ENCODE results near the gene TUBB2B.
A peak's percentile ranks its signal among the peaks of the same experiment; 100 is the strongest.

Gene TUBB2B

GRCh38 chr6:3227363-3228045 lies at the start of gene TUBB2B:
TSS of gene TUBB2B (minus strand) at chr6:3227653. CDS start at chr6:3227543, 110 bp downstream.
- peaks cover 70% of the 10 kb centered on the region for H3K27me3 Mint-ChIP-seq
- no peak for ATAC-seq

DNA sequence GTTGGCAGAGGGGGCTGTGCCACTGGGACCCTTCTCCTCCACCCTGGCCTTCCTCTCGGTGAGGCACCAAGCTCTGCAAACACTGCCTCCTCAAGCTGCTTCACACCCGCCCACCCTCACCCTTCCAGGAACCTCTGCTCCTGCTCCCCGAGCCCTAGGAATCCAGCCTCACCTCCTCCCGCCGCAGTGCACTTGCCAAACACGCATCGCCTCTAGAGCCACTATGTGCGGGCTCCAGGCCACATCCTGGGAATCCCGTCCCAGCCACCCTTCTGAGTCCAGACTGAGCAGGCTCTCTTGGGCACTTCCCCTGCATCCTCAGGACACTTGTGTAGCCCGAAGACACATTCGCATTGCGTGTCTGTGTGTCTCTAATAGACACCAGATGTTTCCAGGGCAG lies 49.8 kb upstream of the TUBB2B start:
- no peak for DNase-seq
- H3K36me3 Mint-ChIP-seq (ENCODE audit: low read depth) = peaks cover 5% of the 10 kb centered on the region
- no peaks in the 10 kb centered on the region for H3K27me3 Mint-ChIP-seq
- no peaks in the 10 kb centered on the region for H3K9me3 Mint-ChIP-seq
- no peak overlapping the region for H3K27ac Mint-ChIP-seq
- H3K4me1 Mint-ChIP-seq = no peaks in the 10 kb centered on the region
- ATAC-seq = no peak
- no peak overlapping the region for H3K4me3 Mint-ChIP-seq

More at GRCh38 chr6:3227363-3228045, at the start of gene TUBB2B:
- Mint-ChIP-seq H3K27ac (no peak within 1 kb of the TSS), H3K4me1 (peaks cover 48% of the 10 kb centered on the region), H3K4me3 (peak within 1 kb of the TSS; percentile 57), H3K9me3 (no peaks in the 10 kb centered on the region), H3K36me3 (ENCODE audit: low read depth) (no peaks in the 10 kb centered on the region)
- DNase-seq = no peak

DNA sequence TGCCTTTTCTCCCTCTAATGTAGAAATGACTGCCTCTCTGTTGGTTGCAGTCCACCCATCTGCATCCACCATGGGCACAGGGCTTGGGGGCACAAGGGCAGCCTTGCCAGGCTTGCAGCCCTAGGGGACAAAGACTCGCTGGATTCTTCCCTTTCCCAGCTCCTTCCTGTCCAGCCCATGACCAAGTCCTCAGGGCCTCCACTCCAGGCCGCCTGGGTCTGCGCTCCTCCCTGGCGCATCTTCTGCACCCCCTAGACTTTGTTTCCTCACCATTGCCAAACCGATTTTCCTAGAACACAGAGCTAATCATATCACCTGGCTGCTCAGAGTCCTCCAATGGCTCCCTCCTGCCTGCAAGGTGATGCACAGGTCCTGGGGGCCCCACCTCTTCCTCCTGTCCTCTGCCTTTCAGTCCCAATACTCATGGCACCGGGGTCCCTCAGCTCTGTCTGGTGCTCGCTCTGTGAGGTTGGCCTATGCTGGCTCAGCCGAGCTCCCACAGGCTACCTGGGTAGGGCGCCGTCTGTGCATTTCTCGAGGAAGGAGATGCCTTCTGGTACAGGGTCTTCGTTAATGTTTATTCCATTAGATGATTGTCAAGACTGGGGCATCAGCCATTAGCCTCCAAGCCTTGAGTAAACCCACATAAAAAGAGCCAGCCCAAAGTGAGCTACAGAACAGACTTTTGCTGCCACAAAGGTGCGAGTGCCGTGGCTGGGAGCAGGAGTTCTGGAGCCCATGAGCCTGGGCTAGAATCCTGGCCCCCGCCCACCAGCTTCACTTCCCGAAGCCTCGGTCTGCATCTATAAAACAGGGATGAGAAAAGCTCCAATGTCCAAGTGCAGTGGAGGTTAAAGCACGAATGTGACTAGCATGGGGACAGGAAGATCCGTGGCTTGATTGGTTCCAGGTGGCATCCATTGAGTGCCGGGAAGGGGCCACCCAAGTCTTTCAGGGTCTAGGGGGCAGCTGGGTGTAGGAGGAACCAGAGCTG lies 49.0 kb upstream of the TUBB2B start:
- Mint-ChIP-seq H3K27ac (no peak overlapping the region), H3K36me3 (ENCODE audit: low read depth) (peaks cover 12% of the 10 kb centered on the region), H3K4me1 (no peaks in the 10 kb centered on the region), H3K27me3 (no peaks in the 10 kb centered on the region), H3K9me3 (no peaks in the 10 kb centered on the region), H3K4me3 (no peak overlapping the region)
- DNase-seq = no peak
- no peak for ATAC-seq

GRCh38 chr6:3273707-3274521 lies 46.5 kb upstream of the TUBB2B start:
- H3K4me3 Mint-ChIP-seq = no peak overlapping the region
- no peak for DNase-seq
- H3K4me1 Mint-ChIP-seq = no peaks in the 10 kb centered on the region
- no peaks in the 10 kb centered on the region for H3K27me3 Mint-ChIP-seq
- H3K36me3 Mint-ChIP-seq (ENCODE audit: low read depth) = peaks cover 23% of the 10 kb centered on the region
- no peak overlapping the region for H3K27ac Mint-ChIP-seq
- H3K9me3 Mint-ChIP-seq = no peaks in the 10 kb centered on the region
- ATAC-seq = no peak

DNA sequence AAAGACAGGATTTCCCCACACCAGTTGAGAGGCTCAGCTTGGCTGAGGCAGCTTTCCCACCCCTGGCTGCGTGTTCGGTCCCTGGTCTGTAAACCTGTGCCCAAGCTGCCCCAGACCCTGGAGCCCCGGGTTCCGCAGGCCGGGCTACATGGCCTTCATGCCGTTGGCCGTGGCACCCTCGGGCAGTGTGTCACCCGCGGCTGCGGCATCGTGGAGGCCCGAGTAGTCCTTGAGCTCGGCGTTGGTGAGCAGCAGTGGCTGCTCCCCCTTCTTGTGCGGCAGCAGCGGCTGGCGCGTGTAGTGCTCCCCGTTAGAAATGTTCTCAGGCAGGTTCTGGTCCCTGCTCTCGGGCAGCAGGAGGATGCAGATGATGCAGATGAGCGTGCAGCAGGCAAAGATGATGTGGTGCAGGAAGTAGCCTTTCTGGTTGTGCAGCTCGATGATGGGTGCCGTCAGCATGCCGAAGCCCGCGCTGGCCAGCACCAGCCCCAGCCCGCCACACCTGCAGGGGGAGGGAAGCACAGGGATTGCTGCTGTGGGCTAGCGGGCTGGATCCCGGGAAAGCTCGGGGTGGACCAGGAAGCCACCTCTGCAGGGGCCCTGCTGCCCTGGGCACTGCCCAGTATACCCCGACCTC lies 45.6 kb upstream of the TUBB2B start:
- DNase-seq (no peak), ATAC-seq (no peak)
- peaks cover 5% of the 10 kb centered on the region for H3K4me1 Mint-ChIP-seq
- H3K4me3 Mint-ChIP-seq = no peak overlapping the region
- H3K27ac Mint-ChIP-seq = no peak overlapping the region
- no peaks in the 10 kb centered on the region for H3K27me3 Mint-ChIP-seq
- H3K36me3 Mint-ChIP-seq (ENCODE audit: low read depth) = peaks cover 27% of the 10 kb centered on the region
- no peaks in the 10 kb centered on the region for H3K9me3 Mint-ChIP-seq

- Mint-ChIP-seq H3K4me3 (no peak overlapping the region), H3K9me3 (no peaks in the 10 kb centered on the region), H3K36me3 (ENCODE audit: low read depth) (peaks cover 34% of the 10 kb centered on the region), H3K27ac (no peak overlapping the region), H3K27me3 (no peaks in the 10 kb centered on the region), H3K4me1 (peaks cover 5% of the 10 kb centered on the region)
- no peak for ATAC-seq
- no peak for DNase-seq
These were observed 44.3 kb upstream of the TUBB2B start for GRCh38 chr6:3271756-3272155.

GRCh38 chr6:3270258-3270657 lies 42.8 kb upstream of the TUBB2B start:
- Mint-ChIP-seq H3K27me3 (no peaks in the 10 kb centered on the region), H3K27ac (no peak overlapping the region), H3K36me3 (ENCODE audit: low read depth) (peaks cover 38% of the 10 kb centered on the region), H3K9me3 (no peaks in the 10 kb centered on the region), H3K4me1 (peaks cover 5% of the 10 kb centered on the region), H3K4me3 (no peak overlapping the region)
- ATAC-seq (no peak), DNase-seq (no peak)

DNA sequence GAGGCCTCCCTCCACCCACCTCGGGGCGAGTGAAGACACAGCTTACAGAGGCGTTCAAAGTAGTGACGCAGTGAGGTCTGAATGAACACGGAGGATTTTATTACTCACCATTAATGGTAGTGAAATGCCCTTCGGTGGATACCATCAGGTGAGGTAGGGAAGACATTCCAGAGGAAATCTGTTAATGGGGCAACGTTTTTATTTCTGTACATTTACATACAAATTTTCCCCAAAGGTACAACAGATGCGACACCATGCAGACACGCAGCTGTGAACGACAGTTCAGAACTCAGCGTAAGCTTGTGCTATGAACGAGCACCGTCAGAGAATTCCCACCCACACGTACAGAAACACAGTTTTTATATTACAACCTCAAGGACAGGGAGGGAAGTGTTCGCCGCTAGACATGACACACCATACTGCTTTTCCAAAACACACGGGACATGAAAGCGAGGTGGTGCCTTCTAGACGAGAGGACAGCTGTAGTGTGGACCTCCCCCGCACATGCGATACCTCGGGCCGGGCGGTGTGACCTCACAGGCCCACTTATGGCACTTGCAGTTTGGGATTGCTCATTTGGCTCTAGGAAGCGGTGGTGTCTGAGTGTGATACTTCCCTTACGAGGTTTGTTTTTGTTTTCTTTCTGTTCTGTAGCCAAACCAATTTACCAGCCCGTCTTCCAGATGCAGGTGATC lies 42.0 kb upstream of the TUBB2B start:
- Mint-ChIP-seq H3K27ac (no peak overlapping the region), H3K4me3 (no peak overlapping the region), H3K27me3 (no peaks in the 10 kb centered on the region), H3K36me3 (ENCODE audit: low read depth) (peaks cover 45% of the 10 kb centered on the region), H3K4me1 (peaks cover 5% of the 10 kb centered on the region), H3K9me3 (no peaks in the 10 kb centered on the region)
- DNase-seq = no peak
- no peak for ATAC-seq

GRCh38 chr6:3268680-3269079 lies 41.2 kb upstream of the TUBB2B start:
- ATAC-seq = no peak
- no peaks in the 10 kb centered on the region for H3K9me3 Mint-ChIP-seq
- DNase-seq = no peak
- H3K4me3 Mint-ChIP-seq = no peak overlapping the region
- H3K4me1 Mint-ChIP-seq = peaks cover 7% of the 10 kb centered on the region
- no peak overlapping the region for H3K27ac Mint-ChIP-seq
- no peaks in the 10 kb centered on the region for H3K27me3 Mint-ChIP-seq
- H3K36me3 Mint-ChIP-seq (ENCODE audit: low read depth) = peaks cover 45% of the 10 kb centered on the region

DNA sequence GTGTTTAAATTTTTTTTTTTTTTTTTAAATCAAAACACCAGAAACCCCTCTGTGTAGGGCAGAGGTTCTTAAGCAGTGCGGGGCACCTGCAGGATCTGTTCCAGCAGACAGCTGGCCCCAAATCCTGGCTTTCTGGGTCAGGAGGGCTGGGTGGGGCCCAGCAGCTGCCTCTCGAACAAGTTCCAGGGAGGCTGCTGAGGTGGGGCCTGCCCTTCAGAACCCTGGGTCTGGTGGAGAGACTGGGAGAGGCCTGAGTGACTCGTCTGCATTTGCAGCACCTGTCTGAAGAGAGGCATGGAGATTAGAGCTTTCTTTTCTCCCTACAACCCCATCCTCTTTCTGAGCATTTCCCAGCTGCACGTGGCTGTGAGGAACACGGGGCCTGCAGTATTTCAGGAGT lies 39.7 kb upstream of the TUBB2B start:
- peaks cover 53% of the 10 kb centered on the region for H3K36me3 Mint-ChIP-seq (ENCODE audit: low read depth)
- ATAC-seq (no peak), DNase-seq (no peak)
- no peaks in the 10 kb centered on the region for H3K27me3 Mint-ChIP-seq
- H3K4me3 Mint-ChIP-seq = no peak overlapping the region
- H3K9me3 Mint-ChIP-seq = no peaks in the 10 kb centered on the region
- H3K4me1 Mint-ChIP-seq = peaks cover 20% of the 10 kb centered on the region
- no peak overlapping the region for H3K27ac Mint-ChIP-seq

DNA sequence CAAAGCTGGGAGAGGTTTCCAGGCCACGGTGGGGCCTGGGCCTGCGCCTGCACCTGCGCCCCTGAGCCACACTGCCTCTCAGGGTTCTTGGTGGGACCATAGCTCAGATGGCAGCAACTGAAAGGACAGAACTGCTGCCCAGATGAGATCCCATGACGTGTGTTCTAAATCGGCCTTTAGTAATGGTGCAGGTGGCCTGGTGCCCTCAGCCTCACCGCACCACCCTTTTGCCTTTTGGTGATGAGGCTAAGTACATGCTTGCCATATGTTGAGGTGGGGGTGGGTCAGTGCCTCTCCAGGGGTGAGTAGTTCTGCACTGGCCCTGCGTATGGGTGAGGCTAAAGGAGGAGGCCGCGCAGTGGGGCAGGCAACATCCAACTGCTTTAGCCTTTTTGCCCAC lies 38.7 kb upstream of the TUBB2B start:
- DNase-seq (no peak), ATAC-seq (no peak)
- Mint-ChIP-seq H3K27me3 (no peaks in the 10 kb centered on the region), H3K9me3 (no peaks in the 10 kb centered on the region), H3K4me1 (peaks cover 29% of the 10 kb centered on the region), H3K27ac (no peak overlapping the region), H3K36me3 (ENCODE audit: low read depth) (peaks cover 51% of the 10 kb centered on the region), H3K4me3 (no peak overlapping the region)

- H3K27me3 Mint-ChIP-seq = no peaks in the 10 kb centered on the region
- no peak overlapping the region for H3K4me3 Mint-ChIP-seq
- H3K9me3 Mint-ChIP-seq = no peaks in the 10 kb centered on the region
- peaks cover 34% of the 10 kb centered on the region for H3K4me1 Mint-ChIP-seq
- peaks cover 53% of the 10 kb centered on the region for H3K36me3 Mint-ChIP-seq (ENCODE audit: low read depth)
- no peak overlapping the region for H3K27ac Mint-ChIP-seq
- ATAC-seq = no peak
- no peak for DNase-seq
These were observed 38.2 kb upstream of the TUBB2B start for GRCh38 chr6:3265671-3266070.

DNA sequence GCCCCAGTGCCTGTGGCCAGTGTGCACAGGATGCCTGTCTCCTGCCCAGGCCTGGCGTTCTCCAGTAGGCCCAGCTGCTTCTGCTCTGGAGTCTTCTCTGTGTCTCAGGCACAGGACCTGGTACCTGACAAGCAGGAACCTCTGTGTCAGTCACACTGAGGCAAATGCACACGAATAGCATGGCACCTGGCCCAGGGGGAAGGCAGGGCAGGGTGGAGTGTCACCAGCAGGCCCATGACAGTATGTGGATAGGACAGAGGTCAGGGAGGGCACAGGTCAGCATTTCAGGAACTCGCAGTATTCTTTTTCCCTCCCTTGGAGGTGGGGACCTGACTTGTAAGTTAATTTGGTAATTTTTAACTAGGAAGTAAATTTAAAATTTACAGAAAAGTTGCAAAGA lies 36.9 kb upstream of the TUBB2B start:
- no peaks in the 10 kb centered on the region for H3K9me3 Mint-ChIP-seq
- no peak overlapping the region for H3K27ac Mint-ChIP-seq
- H3K36me3 Mint-ChIP-seq (ENCODE audit: low read depth) = peaks cover 56% of the 10 kb centered on the region
- H3K4me3 Mint-ChIP-seq = no peak overlapping the region
- H3K27me3 Mint-ChIP-seq = no peaks in the 10 kb centered on the region
- H3K4me1 Mint-ChIP-seq = peaks cover 45% of the 10 kb centered on the region
- no peak for DNase-seq
- ATAC-seq = no peak

- no peak for DNase-seq
- no peak for ATAC-seq
- Mint-ChIP-seq H3K4me3 (no peak overlapping the region), H3K36me3 (ENCODE audit: low read depth) (peaks cover 49% of the 10 kb centered on the region), H3K27me3 (no peaks in the 10 kb centered on the region), H3K27ac (no peak overlapping the region), H3K4me1 (peaks cover 42% of the 10 kb centered on the region), H3K9me3 (no peaks in the 10 kb centered on the region)
These were observed 35.6 kb upstream of the TUBB2B start for GRCh38 chr6:3263096-3263495.

All from activated naive CD8-positive, alpha-beta T cell treated with anti-CD3 and anti-CD28 coated beads, Interleukin-2, amount 50 U/mL, for 24 hours (primary cell).